ENCODE measurements around the gene UNC93A. TPM values are rescaled to one million over a fixed set of nuclear protein-coding genes. Genes with fewer than 3 reads are reported as not detected.

UNC93A gene
- total and polyA plus RNA-seq, 2 donors (not counting 1 experiment from before 2014, with no cell fraction given) = not detected

GRCh38 chr6:167345960-167346359 is 54.8 kb downstream of the UNC93A start:
- Histone ChIP-seq H3K9ac (ENCODE audit: low read length) (no peak overlapping the region), H4K20me1 (ENCODE audit: control insufficient read depth, insufficient read depth, low read length, poor library complexity, severe bottlenecking) (no peaks in the 10 kb centered on the region), H3K27me3 (replicated peaks in 1 of 4; ENCODE audit: control extremely low read depth in 1 of 4, control insufficient read depth in 3 of 4, insufficient read depth in 4 of 4, low read length in 3 of 4) (peaks cover 0 to 26% (median 8%) of the 10 kb centered on the region in 4 experiments), H2AFZ (ENCODE audit: insufficient read depth, low read depth, low read length, poor library complexity, severe bottlenecking) (no peak overlapping the region), H3K79me2 (ENCODE audit: control insufficient read depth, insufficient read depth, low read length) (no peaks in the 10 kb centered on the region), H3K9me3 (ENCODE audit: control extremely low read depth in 1 of 3, control insufficient read depth in 2 of 3, insufficient read depth in 1 of 3, low read length in 2 of 3) (peaks cover 0 to 1% (median 0%) of the 10 kb centered on the region in 3 donors), H3K4me3 (ENCODE audit: control extremely low read depth in 1 of 5, extremely low read depth in 1 of 5, insufficient read depth in 1 of 5, low read depth in 2 of 5, low read length in 4 of 5) (no peak overlapping the region), H3K27ac (ENCODE audit: low read length in 2 of 2) (no peak overlapping the region), H3K36me3 (replicated peaks in 1 of 2; ENCODE audit: control extremely low read depth in 1 of 2, control insufficient read depth in 1 of 2, extremely low read depth in 1 of 2, insufficient read depth in 2 of 2, low read length in 1 of 2) (no peaks in the 10 kb centered on the region), H3K4me1 (ENCODE audit: control insufficient read depth in 2 of 2, insufficient read depth in 2 of 2, low read length in 2 of 2) (peaks cover 9 to 11% of the 10 kb centered on the region in 2 donors), H3K4me2 (replicated peaks; ENCODE audit: low read depth, low read length, poor library complexity, severe bottlenecking) (no peak overlapping the region)
- no peak overlapping the region for H3K4me3 Mint-ChIP-seq
- peaks cover 54% of the 10 kb centered on the region for H3K27me3 Mint-ChIP-seq
- TF ChIP-seq, protein P1, sequence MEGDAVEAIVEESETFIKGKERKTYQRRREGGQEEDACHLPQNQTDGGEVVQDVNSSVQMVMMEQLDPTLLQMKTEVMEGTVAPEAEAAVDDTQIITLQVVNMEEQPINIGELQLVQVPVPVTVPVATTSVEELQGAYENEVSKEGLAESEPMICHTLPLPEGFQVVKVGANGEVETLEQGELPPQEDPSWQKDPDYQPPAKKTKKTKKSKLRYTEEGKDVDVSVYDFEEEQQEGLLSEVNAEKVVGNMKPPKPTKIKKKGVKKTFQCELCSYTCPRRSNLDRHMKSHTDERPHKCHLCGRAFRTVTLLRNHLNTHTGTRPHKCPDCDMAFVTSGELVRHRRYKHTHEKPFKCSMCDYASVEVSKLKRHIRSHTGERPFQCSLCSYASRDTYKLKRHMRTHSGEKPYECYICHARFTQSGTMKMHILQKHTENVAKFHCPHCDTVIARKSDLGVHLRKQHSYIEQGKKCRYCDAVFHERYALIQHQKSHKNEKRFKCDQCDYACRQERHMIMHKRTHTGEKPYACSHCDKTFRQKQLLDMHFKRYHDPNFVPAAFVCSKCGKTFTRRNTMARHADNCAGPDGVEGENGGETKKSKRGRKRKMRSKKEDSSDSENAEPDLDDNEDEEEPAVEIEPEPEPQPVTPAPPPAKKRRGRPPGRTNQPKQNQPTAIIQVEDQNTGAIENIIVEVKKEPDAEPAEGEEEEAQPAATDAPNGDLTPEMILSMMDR (IDR thresholded peaks at IDR 0.05) = no peak
- TF ChIP-seq EZH2 (IDR thresholded peaks at IDR 0.05; ENCODE audit: borderline replicate concordance, insufficient read depth, low read depth, low read length, poor library complexity, severe bottlenecking) = no peak
- H3K4me1 Mint-ChIP-seq = peaks cover 11% of the 10 kb centered on the region
- intact Hi-C loops (cut with micrococcal nuclease) = no loop called here
- ChIA-PET POLR2A (no interaction called here), CTCF (no interaction called here)
- H3K27ac Mint-ChIP-seq = no peak overlapping the region
- ATAC-seq (ENCODE audit: low read depth) (no peak), DNase-seq (no peak)
- 93% methylated on average over 4 of the region's 4 CpGs for WGBS (ENCODE audit: insufficient coverage)
- H3K9me3 Mint-ChIP-seq (ENCODE audit: insufficient read depth) = no peaks in the 10 kb centered on the region

- peaks cover 0 to 28% (median 10%) of the 10 kb centered on the region in 4 experiments for H3K27me3 ChIP-seq (replicated peaks in 1 of 4; ENCODE audit: control extremely low read depth in 1 of 4, control insufficient read depth in 3 of 4, insufficient read depth in 4 of 4, low read length in 3 of 4)
- no peak overlapping the region for H3K9ac ChIP-seq (ENCODE audit: low read length)
- H3K27me3 Mint-ChIP-seq = peaks cover 47% of the 10 kb centered on the region
- H3K4me1 ChIP-seq (ENCODE audit: control insufficient read depth in 2 of 2, insufficient read depth in 2 of 2, low read length in 2 of 2) = peaks cover 20 to 22% of the 10 kb centered on the region in 2 donors
- no peak overlapping the region for H3K4me3 Mint-ChIP-seq
- peaks cover 22% of the 10 kb centered on the region for H3K4me1 Mint-ChIP-seq
- H3K27ac ChIP-seq (ENCODE audit: low read length in 2 of 2) = no peak overlapping the region
- 2% methylated on average over 8 of the region's 8 CpGs for WGBS (ENCODE audit: insufficient coverage)
- H2AFZ ChIP-seq (ENCODE audit: insufficient read depth, low read depth, low read length, poor library complexity, severe bottlenecking) = no peak overlapping the region
- no peaks in the 10 kb centered on the region for H3K36me3 ChIP-seq (replicated peaks in 1 of 2; ENCODE audit: control extremely low read depth in 1 of 2, control insufficient read depth in 1 of 2, extremely low read depth in 1 of 2, insufficient read depth in 2 of 2, low read length in 1 of 2)
- no peak for ATAC-seq (ENCODE audit: low read depth)
- H4K20me1 ChIP-seq (ENCODE audit: control insufficient read depth, insufficient read depth, low read length, poor library complexity, severe bottlenecking) = no peaks in the 10 kb centered on the region
- CTCF ChIA-PET = no interaction called here
- POLR2A ChIA-PET = no interaction called here
- DNase-seq = peak; percentile 10
- intact Hi-C loops (cut with micrococcal nuclease) = no loop called here
- H3K4me2 ChIP-seq (replicated peaks; ENCODE audit: low read depth, low read length, poor library complexity, severe bottlenecking) = no peak overlapping the region
- no peaks in the 10 kb centered on the region for H3K9me3 Mint-ChIP-seq (ENCODE audit: insufficient read depth)
- H3K27ac Mint-ChIP-seq = no peak overlapping the region
- H3K9me3 ChIP-seq (ENCODE audit: control extremely low read depth in 1 of 3, control insufficient read depth in 2 of 3, insufficient read depth in 1 of 3, low read length in 2 of 3) = peaks cover 0 to 1% (median 0%) of the 10 kb centered on the region in 3 donors
- no peaks in the 10 kb centered on the region for H3K79me2 ChIP-seq (ENCODE audit: control insufficient read depth, insufficient read depth, low read length)
- TF ChIP-seq, protein P1 (IDR thresholded peaks at IDR 0.05) = no peak
- no peak for TF ChIP-seq EZH2 (IDR thresholded peaks at IDR 0.05; ENCODE audit: borderline replicate concordance, insufficient read depth, low read depth, low read length, poor library complexity, severe bottlenecking)
- H3K4me3 ChIP-seq (ENCODE audit: control extremely low read depth in 1 of 5, extremely low read depth in 1 of 5, insufficient read depth in 1 of 5, low read depth in 2 of 5, low read length in 4 of 5) = no peak overlapping the region
Observed at GRCh38 chr6:167347226-167347625, 56.1 kb downstream of the UNC93A start.

All from B cell (primary cell).